K562 (cell line): ENCODE results near the gene TEX101. TPM values are rescaled to one million over a fixed set of nuclear protein-coding genes. Genes with fewer than 3 reads are reported as not detected.

ENCODE experiments used
- ZEB2 ChIP-seq: fragments of 450-650 bp; IDR thresholded peaks from 2 replicates; pipeline ENCODE4 v1.6.1; 2016
- polyA plus RNA-seq, 8 experiments: library from polyadenylated mRNA; depleted of rRNA in 4 of 8; stranded (reverse) in 5 of 8; unstranded in 3 of 8; fragments of >200 nt; fragmentation: Nextera tagmentation in 2 of 8; fragmentation: Illumina TruSeq in 1 of 8; extraction: Ambion mirVana in 2 of 8; extraction: Trizol in 1 of 8; gene quantifications; 2 replicates each; pipeline versions ENCODE4 v1.2.1 to v1.2.3, GENCODE V29; 2011 to 2014; ENCODE audit warnings: inconsistent platforms in 1 of 8, missing spikeins in 1 of 8
- total RNA-seq, 7 experiments: library from RNA; depleted of rRNA in 6 of 7; stranded (reverse); fragments of >200 nt in 6 of 7; fragmentation: Illumina TruSeq in 2 of 7; extraction: Trizol in 2 of 7; gene quantifications; 2 replicates each; pipeline versions ENCODE4 v1.2.1 to v1.2.3, GENCODE V29; 2011 to 2021; ENCODE audit warnings: low replicate concordance in 1 of 7
- TF ChIP-seq, protein P1 (sequence below): fragments of 450-650 bp; IDR thresholded peaks from 2 replicates; pipeline ENCODE4 v1.6.1; 2016; ENCODE audit warnings: mild to moderate bottlenecking, moderate library complexity

Gene TEX101
- total and polyA plus RNA-seq, 9 of the 15 experiments (the other 6 are each of a cell fraction or from before 2014, with no cell fraction given), result 0.10 to 0.36 (median 0.14) TPM; not detected in 6

DNA sequence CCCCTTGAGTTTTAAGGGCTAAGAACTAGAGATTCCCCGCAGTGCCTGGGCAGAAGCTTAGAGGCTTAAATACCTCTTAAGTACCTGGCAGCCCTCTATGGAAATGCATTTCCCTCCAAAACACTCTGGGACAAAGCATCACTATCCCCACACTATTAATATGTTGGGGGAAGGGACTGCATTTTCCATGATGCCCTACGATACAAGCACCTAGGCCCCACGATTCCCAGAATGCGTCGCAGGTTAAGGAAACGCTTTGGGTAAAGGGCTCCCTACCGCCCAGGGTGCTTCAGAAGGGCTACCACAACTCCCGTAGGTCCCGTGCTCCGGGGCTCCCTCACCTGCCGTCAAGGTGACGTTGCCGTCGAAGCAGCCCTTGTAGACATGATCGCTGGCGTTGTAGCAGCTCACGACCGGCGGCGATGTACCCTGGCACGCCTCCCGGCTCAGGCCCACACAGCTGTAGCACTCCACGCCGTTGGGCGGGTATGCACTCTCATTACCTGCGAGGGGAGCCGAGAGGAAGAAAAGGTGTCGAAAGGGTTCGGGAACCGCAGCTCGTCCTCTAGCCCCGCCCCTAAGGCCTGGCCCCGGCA, 48.2 kb downstream of the TEX101 start (continued):
- TF ChIP-seq, protein P1, sequence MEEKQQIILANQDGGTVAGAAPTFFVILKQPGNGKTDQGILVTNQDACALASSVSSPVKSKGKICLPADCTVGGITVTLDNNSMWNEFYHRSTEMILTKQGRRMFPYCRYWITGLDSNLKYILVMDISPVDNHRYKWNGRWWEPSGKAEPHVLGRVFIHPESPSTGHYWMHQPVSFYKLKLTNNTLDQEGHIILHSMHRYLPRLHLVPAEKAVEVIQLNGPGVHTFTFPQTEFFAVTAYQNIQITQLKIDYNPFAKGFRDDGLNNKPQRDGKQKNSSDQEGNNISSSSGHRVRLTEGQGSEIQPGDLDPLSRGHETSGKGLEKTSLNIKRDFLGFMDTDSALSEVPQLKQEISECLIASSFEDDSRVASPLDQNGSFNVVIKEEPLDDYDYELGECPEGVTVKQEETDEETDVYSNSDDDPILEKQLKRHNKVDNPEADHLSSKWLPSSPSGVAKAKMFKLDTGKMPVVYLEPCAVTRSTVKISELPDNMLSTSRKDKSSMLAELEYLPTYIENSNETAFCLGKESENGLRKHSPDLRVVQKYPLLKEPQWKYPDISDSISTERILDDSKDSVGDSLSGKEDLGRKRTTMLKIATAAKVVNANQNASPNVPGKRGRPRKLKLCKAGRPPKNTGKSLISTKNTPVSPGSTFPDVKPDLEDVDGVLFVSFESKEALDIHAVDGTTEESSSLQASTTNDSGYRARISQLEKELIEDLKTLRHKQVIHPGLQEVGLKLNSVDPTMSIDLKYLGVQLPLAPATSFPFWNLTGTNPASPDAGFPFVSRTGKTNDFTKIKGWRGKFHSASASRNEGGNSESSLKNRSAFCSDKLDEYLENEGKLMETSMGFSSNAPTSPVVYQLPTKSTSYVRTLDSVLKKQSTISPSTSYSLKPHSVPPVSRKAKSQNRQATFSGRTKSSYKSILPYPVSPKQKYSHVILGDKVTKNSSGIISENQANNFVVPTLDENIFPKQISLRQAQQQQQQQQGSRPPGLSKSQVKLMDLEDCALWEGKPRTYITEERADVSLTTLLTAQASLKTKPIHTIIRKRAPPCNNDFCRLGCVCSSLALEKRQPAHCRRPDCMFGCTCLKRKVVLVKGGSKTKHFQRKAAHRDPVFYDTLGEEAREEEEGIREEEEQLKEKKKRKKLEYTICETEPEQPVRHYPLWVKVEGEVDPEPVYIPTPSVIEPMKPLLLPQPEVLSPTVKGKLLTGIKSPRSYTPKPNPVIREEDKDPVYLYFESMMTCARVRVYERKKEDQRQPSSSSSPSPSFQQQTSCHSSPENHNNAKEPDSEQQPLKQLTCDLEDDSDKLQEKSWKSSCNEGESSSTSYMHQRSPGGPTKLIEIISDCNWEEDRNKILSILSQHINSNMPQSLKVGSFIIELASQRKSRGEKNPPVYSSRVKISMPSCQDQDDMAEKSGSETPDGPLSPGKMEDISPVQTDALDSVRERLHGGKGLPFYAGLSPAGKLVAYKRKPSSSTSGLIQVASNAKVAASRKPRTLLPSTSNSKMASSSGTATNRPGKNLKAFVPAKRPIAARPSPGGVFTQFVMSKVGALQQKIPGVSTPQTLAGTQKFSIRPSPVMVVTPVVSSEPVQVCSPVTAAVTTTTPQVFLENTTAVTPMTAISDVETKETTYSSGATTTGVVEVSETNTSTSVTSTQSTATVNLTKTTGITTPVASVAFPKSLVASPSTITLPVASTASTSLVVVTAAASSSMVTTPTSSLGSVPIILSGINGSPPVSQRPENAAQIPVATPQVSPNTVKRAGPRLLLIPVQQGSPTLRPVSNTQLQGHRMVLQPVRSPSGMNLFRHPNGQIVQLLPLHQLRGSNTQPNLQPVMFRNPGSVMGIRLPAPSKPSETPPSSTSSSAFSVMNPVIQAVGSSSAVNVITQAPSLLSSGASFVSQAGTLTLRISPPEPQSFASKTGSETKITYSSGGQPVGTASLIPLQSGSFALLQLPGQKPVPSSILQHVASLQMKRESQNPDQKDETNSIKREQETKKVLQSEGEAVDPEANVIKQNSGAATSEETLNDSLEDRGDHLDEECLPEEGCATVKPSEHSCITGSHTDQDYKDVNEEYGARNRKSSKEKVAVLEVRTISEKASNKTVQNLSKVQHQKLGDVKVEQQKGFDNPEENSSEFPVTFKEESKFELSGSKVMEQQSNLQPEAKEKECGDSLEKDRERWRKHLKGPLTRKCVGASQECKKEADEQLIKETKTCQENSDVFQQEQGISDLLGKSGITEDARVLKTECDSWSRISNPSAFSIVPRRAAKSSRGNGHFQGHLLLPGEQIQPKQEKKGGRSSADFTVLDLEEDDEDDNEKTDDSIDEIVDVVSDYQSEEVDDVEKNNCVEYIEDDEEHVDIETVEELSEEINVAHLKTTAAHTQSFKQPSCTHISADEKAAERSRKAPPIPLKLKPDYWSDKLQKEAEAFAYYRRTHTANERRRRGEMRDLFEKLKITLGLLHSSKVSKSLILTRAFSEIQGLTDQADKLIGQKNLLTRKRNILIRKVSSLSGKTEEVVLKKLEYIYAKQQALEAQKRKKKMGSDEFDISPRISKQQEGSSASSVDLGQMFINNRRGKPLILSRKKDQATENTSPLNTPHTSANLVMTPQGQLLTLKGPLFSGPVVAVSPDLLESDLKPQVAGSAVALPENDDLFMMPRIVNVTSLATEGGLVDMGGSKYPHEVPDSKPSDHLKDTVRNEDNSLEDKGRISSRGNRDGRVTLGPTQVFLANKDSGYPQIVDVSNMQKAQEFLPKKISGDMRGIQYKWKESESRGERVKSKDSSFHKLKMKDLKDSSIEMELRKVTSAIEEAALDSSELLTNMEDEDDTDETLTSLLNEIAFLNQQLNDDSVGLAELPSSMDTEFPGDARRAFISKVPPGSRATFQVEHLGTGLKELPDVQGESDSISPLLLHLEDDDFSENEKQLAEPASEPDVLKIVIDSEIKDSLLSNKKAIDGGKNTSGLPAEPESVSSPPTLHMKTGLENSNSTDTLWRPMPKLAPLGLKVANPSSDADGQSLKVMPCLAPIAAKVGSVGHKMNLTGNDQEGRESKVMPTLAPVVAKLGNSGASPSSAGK, result peak; percentile 71
- TF ChIP-seq ZEB2, result peak; percentile 59; the same call in 1 of the 2 replicates
